ENCODE measurements around the gene DSCAML1. TPM values are rescaled to one million over a fixed set of nuclear protein-coding genes. Genes with fewer than 3 reads are reported as not detected.

DSCAML1 gene
- total and polyA plus RNA-seq, 10 of the 15 experiments (the other 5 are each of a cell fraction or from before 2014, with no cell fraction given) = 0.03 to 0.18 (median 0.06) TPM; not detected in 1

DNA sequence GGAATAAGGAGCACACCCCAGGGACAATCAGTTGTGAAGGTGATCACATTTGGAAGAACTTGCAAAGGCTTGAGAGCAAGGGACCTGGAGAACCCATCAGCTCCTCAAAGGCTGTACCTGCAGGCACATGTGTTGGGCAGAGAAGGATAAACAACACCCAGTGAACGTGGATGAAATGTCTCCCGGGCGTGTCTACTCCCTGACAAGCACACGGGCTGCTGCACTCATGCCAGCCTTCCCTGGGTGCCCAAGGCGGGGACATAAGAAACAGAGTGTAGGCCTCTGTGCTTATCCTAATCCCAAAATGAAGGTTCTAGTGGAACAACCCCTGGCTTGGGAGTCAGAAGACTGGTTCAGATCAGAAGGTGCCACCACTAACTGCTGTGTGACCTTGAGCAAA, 46.7 kb downstream of the DSCAML1 start (continued):
- TF ChIP-seq, protein P1, sequence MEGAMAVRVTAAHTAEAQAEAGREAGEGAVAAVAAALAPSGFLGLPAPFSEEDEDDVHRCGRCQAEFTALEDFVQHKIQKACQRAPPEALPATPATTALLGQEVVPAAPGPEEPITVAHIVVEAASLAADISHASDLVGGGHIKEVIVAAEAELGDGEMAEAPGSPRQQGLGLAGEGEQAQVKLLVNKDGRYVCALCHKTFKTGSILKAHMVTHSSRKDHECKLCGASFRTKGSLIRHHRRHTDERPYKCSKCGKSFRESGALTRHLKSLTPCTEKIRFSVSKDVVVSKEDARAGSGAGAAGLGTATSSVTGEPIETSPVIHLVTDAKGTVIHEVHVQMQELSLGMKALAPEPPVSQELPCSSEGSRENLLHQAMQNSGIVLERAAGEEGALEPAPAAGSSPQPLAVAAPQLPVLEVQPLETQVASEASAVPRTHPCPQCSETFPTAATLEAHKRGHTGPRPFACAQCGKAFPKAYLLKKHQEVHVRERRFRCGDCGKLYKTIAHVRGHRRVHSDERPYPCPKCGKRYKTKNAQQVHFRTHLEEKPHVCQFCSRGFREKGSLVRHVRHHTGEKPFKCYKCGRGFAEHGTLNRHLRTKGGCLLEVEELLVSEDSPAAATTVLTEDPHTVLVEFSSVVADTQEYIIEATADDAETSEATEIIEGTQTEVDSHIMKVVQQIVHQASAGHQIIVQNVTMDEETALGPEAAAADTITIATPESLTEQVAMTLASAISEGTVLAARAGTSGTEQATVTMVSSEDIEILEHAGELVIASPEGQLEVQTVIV (IDR thresholded peaks at IDR 0.05; ENCODE audit: borderline replicate concordance, partially characterized antibody) = no peak
- TF ChIP-seq MTA2 (IDR thresholded peaks at IDR 0.05; ENCODE audit: low read depth) (no peak), ATF7 (IDR thresholded peaks at IDR 0.05; ENCODE audit: low read depth) (no peak), EGR1 (IDR thresholded peaks at IDR 0.05; ENCODE audit: borderline replicate concordance in 1 of 2, low read depth in 2 of 2, low read length in 2 of 2) (no peak)

DNA sequence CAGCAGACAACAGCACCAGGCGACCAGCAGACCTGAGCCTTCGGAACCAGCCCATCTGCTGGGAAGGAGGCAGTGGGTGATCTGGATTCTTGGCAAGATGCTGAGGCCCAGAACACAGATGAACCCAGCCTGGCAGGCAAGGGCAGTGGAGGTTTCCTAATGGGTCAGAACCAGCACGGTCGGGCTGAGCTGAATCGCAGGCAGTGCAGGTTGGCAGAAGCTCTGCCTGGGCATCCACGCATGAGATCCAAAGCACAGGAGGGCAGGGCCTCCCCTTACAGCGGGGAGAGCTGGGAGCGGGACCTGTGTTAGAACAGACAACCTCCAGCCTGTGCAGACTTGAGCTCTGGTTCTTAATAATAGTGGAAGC, 47.5 kb downstream of the DSCAML1 start:
- Histone ChIP-seq H2AFZ (ENCODE audit: control insufficient read depth, low read depth, low read length) (no peak overlapping the region), H4K20me1 (ENCODE audit: control insufficient read depth, insufficient read depth) (no peaks in the 10 kb centered on the region), H3K36me3 (ENCODE audit: control insufficient read depth in 2 of 2, insufficient read depth in 2 of 2, low read length in 1 of 2) (no peaks in the 10 kb centered on the region), H3K9ac (ENCODE audit: control insufficient read depth, insufficient read depth, low read length) (no peak overlapping the region), H3K4me3 (no peak overlapping the region), H3K27ac (ENCODE audit: control insufficient read depth, insufficient read depth) (no peak overlapping the region), H3K9me3 (replicated peaks; ENCODE audit: control insufficient read depth, insufficient read depth, low read length) (no peaks in the 10 kb centered on the region), H3K4me1 (ENCODE audit: control insufficient read depth, insufficient read depth, low read length) (no peaks in the 10 kb centered on the region), H3K79me2 (ENCODE audit: control insufficient read depth, insufficient read depth, low read length) (no peaks in the 10 kb centered on the region), H3K27me3 (replicated peaks in 1 of 2; ENCODE audit: control insufficient read depth in 2 of 2, insufficient read depth in 2 of 2, low read length in 1 of 2) (peaks cover 0 to 2% of the 10 kb centered on the region in 2 experiments), H3K4me2 (ENCODE audit: control insufficient read depth, insufficient read depth) (no peak overlapping the region)
- no peak for DNase-seq (ENCODE audit: low read depth, low spot score)
- ChIA-PET RAD21 (ENCODE audit: unreplicated experiment) (no interaction called here), CTCF (interaction anchor here (0.5 kb wide), 1 partner anchor 93 kb away, joined by 3 read pairs; no protein-coding TSS in a partner anchor), SMC1A (ENCODE audit: uncharacterized antibody, unreplicated experiment) (no interaction called here), POLR2A (no interaction called here)
- in situ Hi-C loops (cut with MboI) (no loop called here), intact Hi-C loops (cut with micrococcal nuclease; ENCODE audit: unreplicated experiment) (no loop called here)
- ATAC-seq = no peak
- BruUV-seq (replicated peaks) = no TSS peak
- no peak for FAIRE-seq
- 26% methylated on average over 8 of the region's 8 CpGs for WGBS (ENCODE audit: insufficient coverage, insufficient replicate concordance, low lambda C conversion rate, missing lambda C conversion rate)
- TF ChIP-seq TCF3 (IDR thresholded peaks at IDR 0.05; ENCODE audit: borderline replicate concordance, insufficient read depth, low read depth, low read length) (no peak), TCF12 (IDR thresholded peaks at IDR 0.05; ENCODE audit: low read depth, low read length) (no peak), PAX5 (IDR thresholded peaks at IDR 0.05; ENCODE audit: borderline replicate concordance, low read depth, low read length) (no peak), ESRRA (IDR thresholded peaks at IDR 0.05; ENCODE audit: low read length) (no peak), IRF4 (IDR thresholded peaks at IDR 0.05; ENCODE audit: low read depth, low read length) (no peak)
- TF ChIP-seq, protein P2, sequence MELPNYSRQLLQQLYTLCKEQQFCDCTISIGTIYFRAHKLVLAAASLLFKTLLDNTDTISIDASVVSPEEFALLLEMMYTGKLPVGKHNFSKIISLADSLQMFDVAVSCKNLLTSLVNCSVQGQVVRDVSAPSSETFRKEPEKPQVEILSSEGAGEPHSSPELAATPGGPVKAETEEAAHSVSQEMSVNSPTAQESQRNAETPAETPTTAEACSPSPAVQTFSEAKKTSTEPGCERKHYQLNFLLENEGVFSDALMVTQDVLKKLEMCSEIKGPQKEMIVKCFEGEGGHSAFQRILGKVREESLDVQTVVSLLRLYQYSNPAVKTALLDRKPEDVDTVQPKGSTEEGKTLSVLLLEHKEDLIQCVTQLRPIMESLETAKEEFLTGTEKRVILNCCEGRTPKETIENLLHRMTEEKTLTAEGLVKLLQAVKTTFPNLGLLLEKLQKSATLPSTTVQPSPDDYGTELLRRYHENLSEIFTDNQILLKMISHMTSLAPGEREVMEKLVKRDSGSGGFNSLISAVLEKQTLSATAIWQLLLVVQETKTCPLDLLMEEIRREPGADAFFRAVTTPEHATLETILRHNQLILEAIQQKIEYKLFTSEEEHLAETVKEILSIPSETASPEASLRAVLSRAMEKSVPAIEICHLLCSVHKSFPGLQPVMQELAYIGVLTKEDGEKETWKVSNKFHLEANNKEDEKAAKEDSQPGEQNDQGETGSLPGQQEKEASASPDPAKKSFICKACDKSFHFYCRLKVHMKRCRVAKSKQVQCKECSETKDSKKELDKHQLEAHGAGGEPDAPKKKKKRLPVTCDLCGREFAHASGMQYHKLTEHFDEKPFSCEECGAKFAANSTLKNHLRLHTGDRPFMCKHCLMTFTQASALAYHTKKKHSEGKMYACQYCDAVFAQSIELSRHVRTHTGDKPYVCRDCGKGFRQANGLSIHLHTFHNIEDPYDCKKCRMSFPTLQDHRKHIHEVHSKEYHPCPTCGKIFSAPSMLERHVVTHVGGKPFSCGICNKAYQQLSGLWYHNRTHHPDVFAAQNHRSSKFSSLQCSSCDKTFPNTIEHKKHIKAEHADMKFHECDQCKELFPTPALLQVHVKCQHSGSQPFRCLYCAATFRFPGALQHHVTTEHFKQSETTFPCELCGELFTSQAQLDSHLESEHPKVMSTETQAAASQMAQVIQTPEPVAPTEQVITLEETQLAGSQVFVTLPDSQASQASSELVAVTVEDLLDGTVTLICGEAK (IDR thresholded peaks at IDR 0.05; ENCODE audit: borderline replicate concordance) = no peak
- TF ChIP-seq, protein P3, sequence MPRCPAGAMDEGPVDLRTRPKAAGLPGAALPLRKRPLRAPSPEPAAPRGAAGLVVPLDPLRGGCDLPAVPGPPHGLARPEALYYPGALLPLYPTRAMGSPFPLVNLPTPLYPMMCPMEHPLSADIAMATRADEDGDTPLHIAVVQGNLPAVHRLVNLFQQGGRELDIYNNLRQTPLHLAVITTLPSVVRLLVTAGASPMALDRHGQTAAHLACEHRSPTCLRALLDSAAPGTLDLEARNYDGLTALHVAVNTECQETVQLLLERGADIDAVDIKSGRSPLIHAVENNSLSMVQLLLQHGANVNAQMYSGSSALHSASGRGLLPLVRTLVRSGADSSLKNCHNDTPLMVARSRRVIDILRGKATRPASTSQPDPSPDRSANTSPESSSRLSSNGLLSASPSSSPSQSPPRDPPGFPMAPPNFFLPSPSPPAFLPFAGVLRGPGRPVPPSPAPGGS (IDR thresholded peaks at IDR 0.05; ENCODE audit: borderline replicate concordance, insufficient read depth, low read depth, low read length, poor library complexity, severe bottlenecking) = no peak
- TF ChIP-seq, protein P4, sequence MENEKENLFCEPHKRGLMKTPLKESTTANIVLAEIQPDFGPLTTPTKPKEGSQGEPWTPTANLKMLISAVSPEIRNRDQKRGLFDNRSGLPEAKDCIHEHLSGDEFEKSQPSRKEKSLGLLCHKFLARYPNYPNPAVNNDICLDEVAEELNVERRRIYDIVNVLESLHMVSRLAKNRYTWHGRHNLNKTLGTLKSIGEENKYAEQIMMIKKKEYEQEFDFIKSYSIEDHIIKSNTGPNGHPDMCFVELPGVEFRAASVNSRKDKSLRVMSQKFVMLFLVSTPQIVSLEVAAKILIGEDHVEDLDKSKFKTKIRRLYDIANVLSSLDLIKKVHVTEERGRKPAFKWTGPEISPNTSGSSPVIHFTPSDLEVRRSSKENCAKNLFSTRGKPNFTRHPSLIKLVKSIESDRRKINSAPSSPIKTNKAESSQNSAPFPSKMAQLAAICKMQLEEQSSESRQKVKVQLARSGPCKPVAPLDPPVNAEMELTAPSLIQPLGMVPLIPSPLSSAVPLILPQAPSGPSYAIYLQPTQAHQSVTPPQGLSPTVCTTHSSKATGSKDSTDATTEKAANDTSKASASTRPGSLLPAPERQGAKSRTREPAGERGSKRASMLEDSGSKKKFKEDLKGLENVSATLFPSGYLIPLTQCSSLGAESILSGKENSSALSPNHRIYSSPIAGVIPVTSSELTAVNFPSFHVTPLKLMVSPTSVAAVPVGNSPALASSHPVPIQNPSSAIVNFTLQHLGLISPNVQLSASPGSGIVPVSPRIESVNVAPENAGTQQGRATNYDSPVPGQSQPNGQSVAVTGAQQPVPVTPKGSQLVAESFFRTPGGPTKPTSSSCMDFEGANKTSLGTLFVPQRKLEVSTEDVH (IDR thresholded peaks at IDR 0.05; ENCODE audit: low read depth, partially characterized antibody) = no peak

All from GM12878 (cell line).